ENCODE data around the gene SPATA2. TPM values are rescaled to one million over a fixed set of nuclear protein-coding genes. Genes with fewer than 3 reads are reported as not detected.

Gene SPATA2
- total and polyA plus RNA-seq, 2 experiments from 2014 or later: 5.3 to 9.3 TPM

- no peak overlapping the region for H3K4me3 ChIP-seq
These were observed 52.6 kb downstream of the SPATA2 start for GRCh38 chr20:49862607-49863200.

More at GRCh38 chr20:49862607-49863200, 52.6 kb downstream of the SPATA2 start:
- H3K27ac Mint-ChIP-seq: no peak overlapping the region; the same call in 1 of the 2 replicates
- H3K27me3 ChIP-seq (ENCODE audit: insufficient read depth): no peaks in the 10 kb centered on the region
- H3K4me1 ChIP-seq (ENCODE audit: insufficient read depth): peaks cover 6% of the 10 kb centered on the region; the same call in 1 of the 2 replicates
- H3K9me3 Mint-ChIP-seq: no peaks in the 10 kb centered on the region; the same call in 2 of the 3 replicates
- no peak overlapping the region for H3K4me3 Mint-ChIP-seq
- ATAC-seq (no peak), DNase-seq (ENCODE audit: low spot score) (no peak)
- peaks cover 17% of the 10 kb centered on the region for H3K4me1 Mint-ChIP-seq
- H3K27ac ChIP-seq (ENCODE audit: low read depth): no peak overlapping the region
- TF ChIP-seq ZNF114 (CRISPR knock-in tag; IDR thresholded peaks at IDR 0.05) (no peak), NANOG (IDR thresholded peaks at IDR 0.05; ENCODE audit: borderline replicate concordance) (no peak), ETS1 (IDR thresholded peaks at IDR 0.05) (no peak), POLR2AphosphoS5 (IDR thresholded peaks at IDR 0.05; ENCODE audit: low read depth) (no peak), ZNF462 (CRISPR knock-in tag; IDR thresholded peaks at IDR 0.05) (no peak), REST (IDR thresholded peaks at IDR 0.05; ENCODE audit: unreplicated experiment) (no peak), EZH2 (IDR thresholded peaks at IDR 0.05; ENCODE audit: low read depth, unreplicated experiment) (no peak), JUNB (IDR thresholded peaks at IDR 0.05; ENCODE audit: unreplicated experiment) (no peak), ZNF331 (CRISPR knock-in tag; IDR thresholded peaks at IDR 0.05; ENCODE audit: low read depth) (no peak), CTCF (conservative IDR thresholded peaks at IDR 0.05; ENCODE audit: low read depth in 2 of 2) (no peak), CREB1 (CRISPR knock-in tag; IDR thresholded peaks at IDR 0.05; ENCODE audit: low read depth) (no peak), STAT1 (IDR thresholded peaks at IDR 0.05; ENCODE audit: unreplicated experiment) (no peak), EZH2phosphoT487 (IDR thresholded peaks at IDR 0.05; ENCODE audit: unreplicated experiment) (no peak)
- no peaks in the 10 kb centered on the region for H3K9me2 ChIP-seq (ENCODE audit: insufficient read depth)
- no peaks in the 10 kb centered on the region for H3K36me3 Mint-ChIP-seq (ENCODE audit: low read depth)
- peaks cover 3% of the 10 kb centered on the region; the same call in 1 of the 2 replicates for H3F3A ChIP-seq (replicated peaks; ENCODE audit: low read depth)
- no peaks in the 10 kb centered on the region for H4K20me1 ChIP-seq (replicated peaks; ENCODE audit: insufficient read depth)
- H3K27me3 Mint-ChIP-seq (ENCODE audit: insufficient read depth, low read depth, poor library complexity): peaks cover 11% of the 10 kb centered on the region
- H3K36me3 ChIP-seq (ENCODE audit: insufficient read depth): no peaks in the 10 kb centered on the region
- H3K4me2 ChIP-seq: no peak overlapping the region
- H3K79me2 ChIP-seq (replicated peaks; ENCODE audit: insufficient read depth): no peaks in the 10 kb centered on the region
- H2AFZ ChIP-seq: no peak overlapping the region
